ENCODE measurements around the gene TSHZ2.

TSHZ2 gene

GRCh38 chr20:53337390-53338101, 365.4 kb downstream of the TSHZ2 start:
- no peak for DNase-seq (ENCODE audit: extremely low read depth, low read depth)
- TF ChIP-seq CTCF (IDR thresholded peaks at IDR 0.05; ENCODE audit: low read depth, low read length) = no peak

GRCh38 chr20:53338716-53339115, 366.6 kb downstream of the TSHZ2 start:
- DNase-seq (ENCODE audit: extremely low read depth, low read depth) = no peak
- no peak for TF ChIP-seq CTCF (IDR thresholded peaks at IDR 0.05; ENCODE audit: low read depth, low read length)

GRCh38 chr20:53342429-53342828, 370.3 kb downstream of the TSHZ2 start:
- TF ChIP-seq CTCF (IDR thresholded peaks at IDR 0.05; ENCODE audit: low read depth, low read length) = no peak
- no peak for DNase-seq (ENCODE audit: extremely low read depth, low read depth)

- no peak for TF ChIP-seq CTCF (IDR thresholded peaks at IDR 0.05; ENCODE audit: low read depth, low read length)
These were observed 371.3 kb downstream of the TSHZ2 start for GRCh38 chr20:53343448-53343847.

GRCh38 chr20:53344891-53345290, 372.7 kb downstream of the TSHZ2 start:
- no peak for DNase-seq (ENCODE audit: extremely low read depth, low read depth)
- no peak for TF ChIP-seq CTCF (IDR thresholded peaks at IDR 0.05; ENCODE audit: low read depth, low read length)

More at GRCh38 chr20:53343448-53343847, 371.3 kb downstream of the TSHZ2 start:
- no peak for DNase-seq (ENCODE audit: extremely low read depth, low read depth)

GRCh38 chr20:53345536-53346334, 373.6 kb downstream of the TSHZ2 start:
- TF ChIP-seq CTCF (IDR thresholded peaks at IDR 0.05; ENCODE audit: low read depth, low read length) = no peak
- DNase-seq (ENCODE audit: extremely low read depth, low read depth) = no peak

GRCh38 chr20:53346335-53346648, 374.1 kb downstream of the TSHZ2 start:
- no peak for TF ChIP-seq CTCF (IDR thresholded peaks at IDR 0.05; ENCODE audit: low read depth, low read length)
- no peak for DNase-seq (ENCODE audit: extremely low read depth, low read depth)
